GM12892 (cell line): ENCODE data around the gene FBXO38.

Experiments
- POLR2AphosphoS5 ChIP-seq: IDR thresholded peaks from 2 replicates; pipeline ENCODE4 v1.6.1; 2011; ENCODE audit warnings: low read depth, low read length, control low read depth
- TAF1 ChIP-seq: IDR thresholded peaks from 2 replicates; pipeline ENCODE4 v1.6.1; 2011; ENCODE audit warnings: low read depth, mild to moderate bottlenecking, control low read depth, low read length, borderline replicate concordance

- no peak; the same call in 1 of the 2 replicates for TF ChIP-seq POLR2AphosphoS5
- no peak for TF ChIP-seq TAF1
These were observed 2.3 kb downstream of the FBXO38 start for GRCh38 chr5:148386041-148386440.
